Mesenchymal stem cell (in vitro differentiated cells and primary cell): ENCODE measurements around the gene FOSL1.

Source experiments
- DNase-seq: peaks from one replicate; pipeline ENCODE4 v3.0.0-alpha.2; 2013
- H2AFZ ChIP-seq: one replicate; pipeline ENCODE4 v1.6.1; 2013; ENCODE audit warnings: low read depth, mild to moderate bottlenecking, control low read depth, inconsistent platforms, low read length, moderate library complexity
- H2AK5ac ChIP-seq: 2 replicates; pipeline ENCODE4 v1.6.1; 2013; ENCODE audit warnings: low read length, moderate library complexity, mild to moderate bottlenecking, inconsistent platforms; ENCODE audit not compliant: severe bottlenecking
- H2BK120ac ChIP-seq: one replicate; pipeline ENCODE4 v1.6.1; 2013; ENCODE audit warnings: low read depth, mild to moderate bottlenecking, inconsistent platforms, low read length, moderate library complexity
- H2BK12ac ChIP-seq, 2 experiments: one replicate each; pipeline ENCODE4 v1.6.1; 2013; ENCODE audit warnings: inconsistent platforms in 2 of 2, low read length in 2 of 2, mild to moderate bottlenecking in 2 of 2, moderate library complexity in 2 of 2, control low read depth in 1 of 2
- H2BK15ac ChIP-seq: one replicate; pipeline ENCODE4 v1.6.1; 2013; ENCODE audit warnings: mild to moderate bottlenecking, low read depth, inconsistent platforms; ENCODE audit not compliant: poor library complexity, severe bottlenecking
- H2BK5ac ChIP-seq: 2 replicates; pipeline ENCODE4 v1.6.1; 2013; ENCODE audit warnings: low read depth, mild to moderate bottlenecking, low read length, control low read depth, inconsistent platforms; ENCODE audit not compliant: poor library complexity, severe bottlenecking
- H3K14ac ChIP-seq, 2 experiments: one replicate each; pipeline ENCODE4 v1.6.1; 2013; ENCODE audit warnings: inconsistent platforms in 2 of 2, low read length in 2 of 2, control low read depth in 1 of 2, mild to moderate bottlenecking in 1 of 2, moderate library complexity in 1 of 2
- H3K18ac ChIP-seq, 2 experiments: one replicate each; pipeline ENCODE4 v1.6.1; 2013; ENCODE audit warnings: inconsistent platforms in 2 of 2, low read length in 2 of 2, control low read depth in 1 of 2, low read depth in 1 of 2, mild to moderate bottlenecking in 1 of 2
- H3K23ac ChIP-seq, 2 experiments: one replicate each; pipeline ENCODE4 v1.6.1; 2013; ENCODE audit warnings: inconsistent platforms in 2 of 2, low read length in 2 of 2, mild to moderate bottlenecking in 2 of 2, moderate library complexity in 2 of 2, control low read depth in 1 of 2
- H3K27ac ChIP-seq: 2 replicates; pipeline ENCODE4 v1.5.1; 2013; ENCODE audit warnings: mild to moderate bottlenecking, moderate library complexity, low read length, control low read depth, inconsistent platforms; ENCODE audit not compliant: poor library complexity, severe bottlenecking
- H3K27me3 ChIP-seq, 2 experiments: 2 replicates each; pipeline versions ENCODE4 v1.6.1 to v1.7.0; 2013; ENCODE audit warnings: low read length in 2 of 2, mild to moderate bottlenecking in 2 of 2, moderate library complexity in 2 of 2, control low read depth in 1 of 2, inconsistent platforms in 1 of 2; ENCODE audit not compliant: control insufficient read depth in 1 of 2, insufficient read depth in 1 of 2
- H3K36me3 ChIP-seq, 2 experiments: 2 replicates each; pipeline versions ENCODE4 v1.6.1 to v1.7.0; 2013; ENCODE audit warnings: low read length in 2 of 2, control low read depth in 1 of 2, inconsistent platforms in 1 of 2, low read depth in 1 of 2, mild to moderate bottlenecking in 1 of 2; ENCODE audit not compliant: insufficient read depth in 2 of 2, control insufficient read depth in 1 of 2
- H3K4ac ChIP-seq, 2 experiments: one replicate each; pipeline ENCODE4 v1.6.1; 2013; ENCODE audit warnings: inconsistent platforms in 2 of 2, low read length in 2 of 2, mild to moderate bottlenecking in 2 of 2, moderate library complexity in 2 of 2, control low read depth in 1 of 2, low read depth in 1 of 2
- H3K4me1 ChIP-seq: 2 replicates; pipeline ENCODE4 v1.6.1; 2013; ENCODE audit warnings: low read depth, low read length, control low read depth; ENCODE audit not compliant: control insufficient read depth, insufficient read depth
- H3K4me2 ChIP-seq: 2 replicates; pipeline ENCODE4 v1.6.1; 2013; ENCODE audit warnings: low read length, mild to moderate bottlenecking, inconsistent platforms; ENCODE audit not compliant: poor library complexity, severe bottlenecking
- H3K4me3 ChIP-seq, 2 experiments: 2 replicates each; pipeline versions ENCODE4 v1.5.1 to v1.7.0; 2013; ENCODE audit warnings: low read length in 2 of 2, mild to moderate bottlenecking in 2 of 2, control low read depth in 1 of 2, low read depth in 1 of 2; ENCODE audit not compliant: insufficient read depth in 1 of 2
- H3K79me1 ChIP-seq: replicated peaks from 2 replicates; pipeline ENCODE4 v1.6.1; 2013; ENCODE audit warnings: mild to moderate bottlenecking, control low read depth, low read length, inconsistent platforms; ENCODE audit not compliant: poor library complexity, severe bottlenecking
- H3K9ac ChIP-seq: 2 replicates; pipeline ENCODE4 v1.7.0; 2013; ENCODE audit warnings: mild to moderate bottlenecking, low read length, moderate library complexity
- H3K9me3 ChIP-seq: 2 replicates; pipeline ENCODE4 v1.7.0; 2013; ENCODE audit warnings: mild to moderate bottlenecking, low read length; ENCODE audit not compliant: control insufficient read depth
- H4K8ac ChIP-seq: one replicate; pipeline ENCODE4 v1.6.1; 2013; ENCODE audit warnings: inconsistent platforms, mild to moderate bottlenecking, low read length, moderate library complexity
- H4K91ac ChIP-seq: one replicate; pipeline ENCODE4 v1.6.1; 2013; ENCODE audit warnings: mild to moderate bottlenecking, low read length, inconsistent platforms
- WGBS: methylation state at CpG from one replicate; pipeline ENCODE4 v1.1.7; 2013; ENCODE audit warnings: mixed read lengths; 5-methylcytosine and 5-hydroxymethylcytosine counted together

Gene FOSL1

GRCh38 chr11:65870706-65871681 is 29.2 kb downstream of the FOSL1 start:
- H3K27ac ChIP-seq, result peak overlapping the region; percentile 84
- H3K4me3 ChIP-seq, result peak overlapping the region; percentile 87 to 88
- WGBS, result 66% methylated on average over 24 of the region's 24 CpGs
- no peaks in the 10 kb centered on the region for H3K27me3 ChIP-seq
- H3K9ac ChIP-seq, result peak overlapping the region; percentile 94
- H3K4ac ChIP-seq, result peak overlapping the region; percentile 83 to 91
- no peak overlapping the region for H3K23ac ChIP-seq
- H4K8ac ChIP-seq, result peak overlapping the region; percentile 73
- H2BK120ac ChIP-seq, result no peak overlapping the region
- H3K9me3 ChIP-seq, result no peaks in the 10 kb centered on the region
- peak overlapping the region; percentile 44 to 46 for H2BK12ac ChIP-seq
- no peak overlapping the region for H2BK5ac ChIP-seq
- H3K18ac ChIP-seq, result peak overlapping the region; percentile 49 to 90
- peak overlapping the region; percentile 85 for H2AK5ac ChIP-seq
- H3K79me1 ChIP-seq, result peaks cover 12% of the 10 kb centered on the region
- peak overlapping the region; percentile 87 for H3K4me2 ChIP-seq
- H2AFZ ChIP-seq, result no peak overlapping the region
- H3K4me1 ChIP-seq, result peaks cover 35% of the 10 kb centered on the region
- H3K14ac ChIP-seq, result no peak overlapping the region
- H2BK15ac ChIP-seq, result peak overlapping the region; percentile 37
- H3K36me3 ChIP-seq, result peaks cover 47 to 52% of the 10 kb centered on the region in 2 experiments
- H4K91ac ChIP-seq, result peak overlapping the region; percentile 93
- peak; percentile 69 for DNase-seq

GRCh38 chr11:65870307-65870658 is 29.9 kb downstream of the FOSL1 start:
- DNase-seq, result no peak
- Histone ChIP-seq H2BK120ac (no peak overlapping the region), H4K8ac (peak overlapping the region; percentile 76), H3K4me1 (peaks cover 37% of the 10 kb centered on the region), H4K91ac (peak overlapping the region; percentile 61), H3K36me3 (peaks cover 54 to 59% of the 10 kb centered on the region in 2 experiments), H3K23ac (no peak overlapping the region), H3K18ac (peak overlapping the region; percentile 24 to 42), H3K9ac (peak overlapping the region; percentile 94), H2BK5ac (no peak overlapping the region), H3K14ac (peak overlapping the region in 1 of 2 experiments; percentile 20), H3K27me3 (no peaks in the 10 kb centered on the region), H3K4ac (peak overlapping the region; percentile 17 to 64), H3K4me3 (peak overlapping the region; percentile 6 to 87), H3K79me1 (peaks cover 13% of the 10 kb centered on the region), H3K27ac (no peak overlapping the region), H2BK15ac (no peak overlapping the region), H3K4me2 (no peak overlapping the region), H2AFZ (no peak overlapping the region), H3K9me3 (no peaks in the 10 kb centered on the region), H2BK12ac (peak overlapping the region in 1 of 2 experiments; percentile 51), H2AK5ac (no peak overlapping the region)
- 89% methylated on average over 9 of the region's 11 CpGs for WGBS

- peak overlapping the region; percentile 61 for H4K91ac ChIP-seq
- H3K36me3 ChIP-seq, result peaks cover 59 to 64% of the 10 kb centered on the region in 2 experiments
- peak overlapping the region in 1 of 2 experiments; percentile 51 for H2BK12ac ChIP-seq
- H3K4me3 ChIP-seq, result peak overlapping the region in 1 of 2 experiments; percentile 6
- H3K4ac ChIP-seq, result peak overlapping the region in 1 of 2 experiments; percentile 64
- H3K4me2 ChIP-seq, result no peak overlapping the region
- H3K9me3 ChIP-seq, result no peaks in the 10 kb centered on the region
- no peak overlapping the region for H2AK5ac ChIP-seq
- H2BK5ac ChIP-seq, result no peak overlapping the region
- H3K14ac ChIP-seq, result no peak overlapping the region
- H3K27me3 ChIP-seq, result no peaks in the 10 kb centered on the region
- H2AFZ ChIP-seq, result no peak overlapping the region
- peaks cover 14% of the 10 kb centered on the region for H3K79me1 ChIP-seq
- 91% methylated on average over 21 of the region's 24 CpGs for WGBS
- no peak overlapping the region for H3K23ac ChIP-seq
- H3K4me1 ChIP-seq, result peaks cover 38% of the 10 kb centered on the region
- no peak overlapping the region for H2BK120ac ChIP-seq
- peak overlapping the region; percentile 24 to 42 for H3K18ac ChIP-seq
- DNase-seq, result no peak
- peak overlapping the region; percentile 75 for H2BK15ac ChIP-seq
- peak overlapping the region; percentile 36 for H3K9ac ChIP-seq
- H4K8ac ChIP-seq, result peak overlapping the region; percentile 76
- no peak overlapping the region for H3K27ac ChIP-seq
Measured at GRCh38 chr11:65869643-65870306, 30.4 kb downstream of the FOSL1 start.

GRCh38 chr11:65868907-65869306 is 31.3 kb downstream of the FOSL1 start:
- Histone ChIP-seq H3K36me3 (peaks cover 68 to 73% of the 10 kb centered on the region in 2 experiments), H2BK120ac (no peak overlapping the region), H3K9ac (peak overlapping the region; percentile 36), H3K4me3 (no peak overlapping the region), H3K4ac (no peak overlapping the region), H3K23ac (no peak overlapping the region), H4K91ac (no peak overlapping the region), H3K27ac (no peak overlapping the region), H3K27me3 (no peaks in the 10 kb centered on the region), H3K79me1 (peaks cover 17% of the 10 kb centered on the region), H2BK12ac (no peak overlapping the region), H3K18ac (no peak overlapping the region), H2AFZ (no peak overlapping the region), H2BK5ac (no peak overlapping the region), H3K4me2 (no peak overlapping the region), H3K14ac (no peak overlapping the region), H3K4me1 (peaks cover 41% of the 10 kb centered on the region), H4K8ac (no peak overlapping the region), H2BK15ac (no peak overlapping the region), H2AK5ac (no peak overlapping the region), H3K9me3 (no peaks in the 10 kb centered on the region)
- 86% methylated on average over 1 of the region's 3 CpGs for WGBS
- DNase-seq, result no peak
